H1 (cell line): ENCODE results near the gene TTI1.

ENCODE experiments used
- ATF3 ChIP-seq: IDR thresholded peaks from 2 replicates; pipeline ENCODE4 v1.6.1; 2011; ENCODE audit warnings: low read depth, mild to moderate bottlenecking, low read length; ENCODE audit not compliant: insufficient read depth
- BRCA1 ChIP-seq: IDR thresholded peaks from 2 replicates; pipeline ENCODE4 v1.6.1; 2012; ENCODE audit warnings: low read depth, low read length, improper control_type of control experiment
- EP300 ChIP-seq, 2 experiments: IDR thresholded peaks; 1 replicate in 1 of 2; 2 replicates in 1 of 2; pipeline ENCODE4 v1.6.1; 2011 to 2012; ENCODE audit warnings: low read depth in 2 of 2, low read length in 2 of 2, mild to moderate bottlenecking in 2 of 2, borderline replicate concordance in 1 of 2, inconsistent platforms in 1 of 2, moderate library complexity in 1 of 2
- EZH2 ChIP-seq: fragments of 200-600 bp; sonication (generic); IDR thresholded peaks from 2 replicates; pipeline ENCODE4 v1.7.1; 2012; ENCODE audit warnings: low read depth, mild to moderate bottlenecking, moderate library complexity, low read length, inconsistent platforms; ENCODE audit not compliant: severe bottlenecking
- JUND ChIP-seq: IDR thresholded peaks from 2 replicates; pipeline ENCODE4 v1.6.1; 2011; ENCODE audit warnings: mild to moderate bottlenecking, improper control_type of control experiment, low read length
- KDM5A ChIP-seq: fragments of 200-600 bp; IDR thresholded peaks from 2 replicates; pipeline ENCODE4 v1.7.1; 2012; ENCODE audit warnings: mild to moderate bottlenecking, low read length, inconsistent platforms, mixed read lengths
- MAFK ChIP-seq: IDR thresholded peaks from 2 replicates; pipeline ENCODE4 v1.6.1; 2012; ENCODE audit warnings: low read depth, mild to moderate bottlenecking, improper control_type of control experiment, low read length
- RFX5 ChIP-seq: IDR thresholded peaks from 2 replicates; pipeline ENCODE4 v1.6.1; 2011; ENCODE audit warnings: low read depth, low read length, improper control_type of control experiment, borderline replicate concordance
- SP2 ChIP-seq: IDR thresholded peaks from 2 replicates; pipeline ENCODE4 v1.6.1; 2012; ENCODE audit warnings: mild to moderate bottlenecking, low read length, inconsistent platforms
- YY1 ChIP-seq: IDR thresholded peaks from 2 replicates; pipeline ENCODE4 v1.6.1; 2011; ENCODE audit warnings: low read depth, mild to moderate bottlenecking, low read length
- ZNF274 ChIP-seq: IDR thresholded peaks from 2 replicates; pipeline ENCODE4 v1.7.0; 2012; ENCODE audit warnings: low read length, borderline replicate concordance; ENCODE audit errors: extremely low read depth
- TF ChIP-seq, protein P1 (sequence below), 3 experiments: IDR thresholded peaks; 1 replicate in 2 of 3; 2 replicates in 1 of 3; pipeline versions ENCODE4 v1.5.1 to v1.6.1; 2011; ENCODE audit warnings: low read length in 3 of 3, mild to moderate bottlenecking in 3 of 3, inconsistent platforms in 2 of 3, low read depth in 1 of 3, moderate library complexity in 1 of 3; ENCODE audit not compliant: insufficient read depth in 1 of 3; ENCODE audit errors: control extremely low read depth in 1 of 3

- TF ChIP-seq, protein P1, sequence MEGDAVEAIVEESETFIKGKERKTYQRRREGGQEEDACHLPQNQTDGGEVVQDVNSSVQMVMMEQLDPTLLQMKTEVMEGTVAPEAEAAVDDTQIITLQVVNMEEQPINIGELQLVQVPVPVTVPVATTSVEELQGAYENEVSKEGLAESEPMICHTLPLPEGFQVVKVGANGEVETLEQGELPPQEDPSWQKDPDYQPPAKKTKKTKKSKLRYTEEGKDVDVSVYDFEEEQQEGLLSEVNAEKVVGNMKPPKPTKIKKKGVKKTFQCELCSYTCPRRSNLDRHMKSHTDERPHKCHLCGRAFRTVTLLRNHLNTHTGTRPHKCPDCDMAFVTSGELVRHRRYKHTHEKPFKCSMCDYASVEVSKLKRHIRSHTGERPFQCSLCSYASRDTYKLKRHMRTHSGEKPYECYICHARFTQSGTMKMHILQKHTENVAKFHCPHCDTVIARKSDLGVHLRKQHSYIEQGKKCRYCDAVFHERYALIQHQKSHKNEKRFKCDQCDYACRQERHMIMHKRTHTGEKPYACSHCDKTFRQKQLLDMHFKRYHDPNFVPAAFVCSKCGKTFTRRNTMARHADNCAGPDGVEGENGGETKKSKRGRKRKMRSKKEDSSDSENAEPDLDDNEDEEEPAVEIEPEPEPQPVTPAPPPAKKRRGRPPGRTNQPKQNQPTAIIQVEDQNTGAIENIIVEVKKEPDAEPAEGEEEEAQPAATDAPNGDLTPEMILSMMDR (IDR thresholded peaks at IDR 0.05; ENCODE audit: control extremely low read depth in 1 of 3, insufficient read depth in 1 of 3, low read depth in 1 of 3, low read length in 3 of 3): no peak
- no peak for TF ChIP-seq EP300 (IDR thresholded peaks at IDR 0.05; ENCODE audit: borderline replicate concordance in 1 of 2, low read depth in 2 of 2, low read length in 2 of 2)
- no peak for TF ChIP-seq KDM5A
- TF ChIP-seq BRCA1: no peak
- no peak for TF ChIP-seq RFX5
- TF ChIP-seq EZH2: no peak
- no peak for TF ChIP-seq YY1
- no peak for TF ChIP-seq ZNF274
- TF ChIP-seq ATF3: no peak
- no peak for TF ChIP-seq JUND
- no peak for TF ChIP-seq MAFK
- no peak for TF ChIP-seq SP2
These were observed 11.4 kb upstream of the TTI1 start for GRCh38 chr20:38044685-38045084.
